Prostate gland (tissue), 2 donors: ENCODE measurements around the gene ZNF502. TPM values are rescaled to one million over a fixed set of nuclear protein-coding genes. Genes with fewer than 3 reads are reported as not detected.

Source experiments
- DNase-seq: peaks from one replicate; pipeline ENCODE4 v3.0.0-alpha.2; 2019; ENCODE audit warnings: low spot score
- H3K27ac ChIP-seq, 2 donors: fragments of 200-600 bp; sonication (generic); 2 replicates each; pipeline ENCODE4 v1.5.1; 2017 to 2019
- H3K27me3 ChIP-seq: fragments of 200-600 bp; sonication (generic); replicated peaks from 2 replicates; pipeline ENCODE4 v1.5.1; 2019; ENCODE audit not compliant: insufficient read depth
- H3K36me3 ChIP-seq, 2 donors: fragments of 200-600 bp; sonication (generic); 1 replicate in 1 of 2; 2 replicates in 1 of 2; pipeline versions ENCODE4 v1.5.1 to v1.8.1; 2017 to 2019
- H3K4me1 ChIP-seq: fragments of 200-600 bp; sonication (generic); replicated peaks from 2 replicates; pipeline ENCODE4 v1.5.1; 2019
- H3K4me3 ChIP-seq, 2 donors: fragments of 200-600 bp; sonication (generic); 2 replicates each; pipeline ENCODE4 v1.5.1; 2017 to 2019
- H3K9me3 ChIP-seq: fragments of 200-600 bp; sonication (generic); 2 replicates; pipeline ENCODE4 v1.5.1; 2017
- POLR2A ChIP-seq: fragments of 450-650 bp; IDR thresholded peaks from one replicate; pipeline ENCODE4 v1.6.1; 2016; ENCODE audit warnings: antibody characterized with exemption, mild to moderate bottlenecking
- POLR2AphosphoS5 ChIP-seq: sonication (generic); formaldehyde crosslinking; IDR thresholded peaks from one replicate; pipeline ENCODE4 v1.6.1; 2017; ENCODE audit warnings: antibody characterized with exemption
- WGBS: methylation state at CpG from one replicate; pipeline ENCODE4 v1.1.5; 2018; 5-methylcytosine and 5-hydroxymethylcytosine counted together
- intact Hi-C: fragments of 100-400 bp; cut with DNase I; formaldehyde crosslinking; loops from one replicate; pipeline ENCODE4 v1.14.2; 2022
- total RNA-seq, 2 donors: library from RNA; depleted of rRNA; stranded (reverse); fragments of >200 nt; gene quantifications; one replicate each; pipeline ENCODE4 v1.1.0, GENCODE V29; 2016
- TF ChIP-seq, protein P1 (sequence below), 4 experiments: fragments of 200-600 bp in 2 of 4; fragments of 450-650 bp in 2 of 4; sonication (generic) in 2 of 4; IDR thresholded peaks; 1 replicate in 3 of 4; 2 replicates in 1 of 4; pipeline ENCODE4 v1.5.1; 2016 to 2019; ENCODE audit warnings: antibody characterized with exemption in 4 of 4, mild to moderate bottlenecking in 2 of 4, moderate library complexity in 2 of 4

The ZNF502 gene
- total RNA-seq, 2 donors from 2014 or later, result 6.5 to 9.6 TPM

DNA sequence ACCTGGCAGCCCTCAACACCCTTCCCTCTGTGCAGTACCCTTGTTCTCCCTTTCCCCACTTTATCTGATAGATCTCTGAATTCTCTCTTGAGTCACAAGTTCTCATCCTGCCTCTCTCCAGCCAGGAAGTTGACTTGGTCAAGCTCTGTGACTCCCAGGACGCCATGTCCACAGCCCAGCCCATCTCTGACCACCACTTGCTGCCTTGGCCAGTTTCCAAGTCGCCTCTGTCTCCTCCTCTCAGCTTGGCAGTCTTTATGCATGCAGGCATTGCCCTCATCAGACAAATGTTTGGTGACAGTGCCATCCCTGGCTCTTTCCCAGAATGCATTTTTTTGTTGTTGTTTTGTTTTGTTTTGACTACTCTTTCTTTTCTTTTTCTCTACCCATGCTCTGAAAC is 38.2 kb upstream of the ZNF502 start:
- Histone ChIP-seq H3K36me3 (no peaks in the 10 kb centered on the region), H3K4me3 (no peak overlapping the region), H3K4me1 (no peaks in the 10 kb centered on the region), H3K27me3 (no peaks in the 10 kb centered on the region), H3K27ac (no peak overlapping the region), H3K9me3 (no peaks in the 10 kb centered on the region)
- intact Hi-C loops, result no loop called here
- TF ChIP-seq POLR2AphosphoS5 (no peak), POLR2A (no peak)
- TF ChIP-seq, protein P1, sequence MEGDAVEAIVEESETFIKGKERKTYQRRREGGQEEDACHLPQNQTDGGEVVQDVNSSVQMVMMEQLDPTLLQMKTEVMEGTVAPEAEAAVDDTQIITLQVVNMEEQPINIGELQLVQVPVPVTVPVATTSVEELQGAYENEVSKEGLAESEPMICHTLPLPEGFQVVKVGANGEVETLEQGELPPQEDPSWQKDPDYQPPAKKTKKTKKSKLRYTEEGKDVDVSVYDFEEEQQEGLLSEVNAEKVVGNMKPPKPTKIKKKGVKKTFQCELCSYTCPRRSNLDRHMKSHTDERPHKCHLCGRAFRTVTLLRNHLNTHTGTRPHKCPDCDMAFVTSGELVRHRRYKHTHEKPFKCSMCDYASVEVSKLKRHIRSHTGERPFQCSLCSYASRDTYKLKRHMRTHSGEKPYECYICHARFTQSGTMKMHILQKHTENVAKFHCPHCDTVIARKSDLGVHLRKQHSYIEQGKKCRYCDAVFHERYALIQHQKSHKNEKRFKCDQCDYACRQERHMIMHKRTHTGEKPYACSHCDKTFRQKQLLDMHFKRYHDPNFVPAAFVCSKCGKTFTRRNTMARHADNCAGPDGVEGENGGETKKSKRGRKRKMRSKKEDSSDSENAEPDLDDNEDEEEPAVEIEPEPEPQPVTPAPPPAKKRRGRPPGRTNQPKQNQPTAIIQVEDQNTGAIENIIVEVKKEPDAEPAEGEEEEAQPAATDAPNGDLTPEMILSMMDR (IDR thresholded peaks at IDR 0.05), result no peak
- 65% methylated on average over 2 of the region's 2 CpGs for WGBS
- DNase-seq, result no peak

DNA sequence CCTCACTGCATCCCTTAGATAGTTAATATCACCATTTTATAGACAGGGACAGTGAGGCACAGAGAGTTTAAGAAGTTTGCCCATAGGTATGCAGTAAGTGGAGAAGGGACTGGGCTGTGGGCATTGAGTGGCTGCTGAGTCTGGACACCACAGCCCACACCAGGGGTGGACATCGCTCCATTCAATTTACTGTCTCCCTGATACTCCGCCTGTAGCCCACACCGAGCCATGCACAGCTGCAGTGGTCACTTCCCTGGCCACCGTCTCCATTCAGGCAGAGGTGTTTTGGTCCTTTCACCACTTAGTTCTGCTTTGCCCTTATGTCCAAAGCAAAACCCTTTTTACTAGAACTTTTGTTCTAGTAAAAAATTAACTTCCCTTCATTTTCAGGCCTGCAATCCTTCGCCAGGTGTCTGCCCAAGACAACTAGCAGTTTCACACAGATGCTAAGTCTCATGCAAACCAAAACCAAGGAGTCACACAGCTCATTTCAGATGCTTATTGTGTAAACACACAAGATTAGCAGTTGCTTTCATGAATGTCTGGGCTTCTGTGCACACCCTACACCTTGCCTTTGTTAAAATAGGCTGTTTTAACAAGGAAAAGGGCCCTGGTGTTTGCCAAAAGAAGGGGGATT is 33.9 kb upstream of the ZNF502 start:
- intact Hi-C loops, result no loop called here
- Histone ChIP-seq H3K4me1 (no peaks in the 10 kb centered on the region), H3K36me3 (no peaks in the 10 kb centered on the region), H3K27ac (no peak overlapping the region), H3K27me3 (no peaks in the 10 kb centered on the region), H3K4me3 (no peak overlapping the region), H3K9me3 (no peaks in the 10 kb centered on the region)
- no peak for TF ChIP-seq POLR2A
- TF ChIP-seq, protein P1 (IDR thresholded peaks at IDR 0.05), result no peak
- TF ChIP-seq POLR2AphosphoS5, result no peak
- no peak for DNase-seq
- WGBS, result 95% methylated on average over 5 of the region's 5 CpGs

DNA sequence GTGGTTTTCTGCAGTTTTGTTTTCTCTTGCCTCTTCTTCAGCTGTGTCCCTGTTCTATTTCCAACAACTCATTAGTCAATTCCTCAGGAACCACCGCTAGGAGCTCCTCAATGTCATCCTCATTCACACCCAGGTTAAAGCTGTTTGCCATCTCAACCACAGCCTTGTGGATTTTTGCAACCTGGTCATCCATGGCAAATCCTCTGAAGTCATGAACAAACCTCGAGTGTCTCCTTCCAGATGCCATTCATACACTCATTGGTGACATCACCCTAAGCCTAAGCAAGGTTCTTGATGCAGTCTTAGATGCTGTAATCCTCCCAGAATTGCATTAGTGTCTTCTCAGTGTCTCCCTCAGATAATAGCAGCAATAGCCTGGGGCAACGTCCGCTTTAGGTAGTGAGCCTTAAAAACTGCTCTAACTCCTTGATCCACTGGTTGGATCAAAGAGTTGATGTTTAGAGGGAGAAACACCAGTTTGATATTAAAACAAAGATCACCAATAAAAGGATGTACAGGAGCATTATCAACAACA is 31.5 kb upstream of the ZNF502 start:
- H3K27me3 ChIP-seq, result no peaks in the 10 kb centered on the region
- WGBS, result 94% methylated on average over 4 of the region's 4 CpGs
- intact Hi-C loops, result no loop called here
- DNase-seq, result no peak
- no peaks in the 10 kb centered on the region for H3K4me1 ChIP-seq
- no peak for TF ChIP-seq POLR2A
- no peak overlapping the region for H3K27ac ChIP-seq
- H3K4me3 ChIP-seq, result no peak overlapping the region
- no peaks in the 10 kb centered on the region for H3K9me3 ChIP-seq
- no peaks in the 10 kb centered on the region for H3K36me3 ChIP-seq

DNA sequence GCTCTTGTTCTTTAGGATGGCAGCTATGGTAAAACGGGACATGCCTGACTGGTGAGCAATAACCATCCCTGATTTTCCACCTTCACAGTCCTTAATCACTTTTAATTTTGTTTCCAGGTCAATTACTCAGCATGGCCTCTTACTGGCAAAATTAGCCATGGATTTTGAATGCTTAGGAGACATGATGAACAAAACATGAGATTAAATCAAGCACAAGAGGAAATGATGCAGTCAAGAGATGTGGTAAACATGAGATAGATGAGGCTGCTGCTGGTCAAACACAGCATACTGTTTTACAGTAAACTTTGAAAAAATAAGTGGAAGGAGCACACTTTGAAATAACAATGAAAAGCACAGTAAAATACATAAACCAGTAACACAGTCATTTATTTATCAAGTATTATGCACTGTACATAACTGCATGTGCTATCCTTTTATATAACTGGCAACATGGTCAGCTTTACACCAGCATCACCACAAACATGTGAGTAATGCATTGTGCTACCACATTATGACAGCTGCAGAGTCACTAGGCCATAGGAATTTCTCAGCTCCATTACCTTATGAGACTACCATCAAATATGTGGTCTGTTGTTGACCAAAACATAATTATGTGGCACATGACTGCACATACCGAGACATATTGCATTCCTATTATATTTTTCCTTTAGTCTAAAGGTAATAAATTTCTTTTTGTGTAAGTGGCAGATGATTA is 30.1 kb upstream of the ZNF502 start:
- no peaks in the 10 kb centered on the region for H3K9me3 ChIP-seq
- WGBS, result 97% methylated on average over 2 of the region's 2 CpGs
- no peaks in the 10 kb centered on the region for H3K4me1 ChIP-seq
- no peak for DNase-seq
- H3K27ac ChIP-seq, result no peak overlapping the region
- intact Hi-C loops, result no loop called here
- no peaks in the 10 kb centered on the region for H3K36me3 ChIP-seq
- TF ChIP-seq, protein P1 (IDR thresholded peaks at IDR 0.05), result no peak
- TF ChIP-seq POLR2A (no peak), POLR2AphosphoS5 (no peak)
- no peaks in the 10 kb centered on the region for H3K27me3 ChIP-seq
- H3K4me3 ChIP-seq, result no peak overlapping the region

DNA sequence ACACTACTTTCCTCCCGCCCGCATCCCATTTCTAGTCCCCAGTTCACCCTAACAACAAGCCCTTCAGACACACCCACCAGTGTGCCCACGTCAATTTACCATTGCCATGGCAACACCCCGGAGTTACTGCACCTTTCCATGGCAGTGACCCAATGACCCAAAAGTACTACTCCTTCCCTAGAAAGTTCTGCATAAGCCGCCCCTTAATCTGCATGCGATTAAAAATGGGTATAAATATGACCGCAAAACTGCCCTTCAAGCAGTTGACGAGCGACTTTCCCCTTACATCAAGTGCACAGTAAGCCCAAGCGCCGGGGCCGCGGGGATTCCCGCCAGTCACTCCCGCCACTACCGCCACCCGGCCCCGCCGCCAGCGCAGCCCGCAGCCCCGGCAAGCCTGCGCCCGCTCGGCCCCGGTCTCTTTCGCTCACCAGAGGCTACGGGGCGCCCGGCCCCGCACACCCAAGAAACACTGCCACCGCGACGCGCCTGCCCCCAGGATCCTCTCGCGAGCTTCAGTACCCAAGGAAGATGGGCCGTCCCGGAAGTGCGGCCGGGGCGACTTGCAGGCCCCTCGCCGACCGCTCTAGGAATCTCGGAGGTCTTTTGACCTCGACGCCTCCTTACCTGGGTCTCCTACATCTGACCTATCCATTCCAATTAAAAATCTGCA is 27.2 kb upstream of the ZNF502 start:
- intact Hi-C loops, result no loop called here
- H3K36me3 ChIP-seq, result no peaks in the 10 kb centered on the region
- peak overlapping the region; percentile 47 to 57 for H3K4me3 ChIP-seq
- TF ChIP-seq POLR2A, result no peak
- TF ChIP-seq, protein P1 (IDR thresholded peaks at IDR 0.05), result no peak
- no peak for TF ChIP-seq POLR2AphosphoS5
- peak; percentile 54 for DNase-seq
- H3K4me1 ChIP-seq, result no peaks in the 10 kb centered on the region
- no peaks in the 10 kb centered on the region for H3K27me3 ChIP-seq
- no peak overlapping the region for H3K27ac ChIP-seq
- H3K9me3 ChIP-seq, result no peaks in the 10 kb centered on the region
- 1% methylated on average over 48 of the region's 48 CpGs for WGBS
